SHP77 (cell line): Measurements from ENCODE around the gene IL17REL.
A peak's percentile ranks its signal among the peaks of the same experiment; 100 is the strongest.
"Not testable (repeated sequence)": the region's sequence is repeated elsewhere in the genome, so short reads cannot be mapped to it uniquely, and the experiment has no call there.

Source experiments
- DNase-seq, 2 experiments: peaks; one replicate each; lab custom pipeline; 2025; lab: John Stamatoyannopoulos, UW

IL17REL gene

GRCh38 chr22:50002791-50003190, 9.8 kb downstream of the IL17REL start:
- DNase-seq = no peak

DNA sequence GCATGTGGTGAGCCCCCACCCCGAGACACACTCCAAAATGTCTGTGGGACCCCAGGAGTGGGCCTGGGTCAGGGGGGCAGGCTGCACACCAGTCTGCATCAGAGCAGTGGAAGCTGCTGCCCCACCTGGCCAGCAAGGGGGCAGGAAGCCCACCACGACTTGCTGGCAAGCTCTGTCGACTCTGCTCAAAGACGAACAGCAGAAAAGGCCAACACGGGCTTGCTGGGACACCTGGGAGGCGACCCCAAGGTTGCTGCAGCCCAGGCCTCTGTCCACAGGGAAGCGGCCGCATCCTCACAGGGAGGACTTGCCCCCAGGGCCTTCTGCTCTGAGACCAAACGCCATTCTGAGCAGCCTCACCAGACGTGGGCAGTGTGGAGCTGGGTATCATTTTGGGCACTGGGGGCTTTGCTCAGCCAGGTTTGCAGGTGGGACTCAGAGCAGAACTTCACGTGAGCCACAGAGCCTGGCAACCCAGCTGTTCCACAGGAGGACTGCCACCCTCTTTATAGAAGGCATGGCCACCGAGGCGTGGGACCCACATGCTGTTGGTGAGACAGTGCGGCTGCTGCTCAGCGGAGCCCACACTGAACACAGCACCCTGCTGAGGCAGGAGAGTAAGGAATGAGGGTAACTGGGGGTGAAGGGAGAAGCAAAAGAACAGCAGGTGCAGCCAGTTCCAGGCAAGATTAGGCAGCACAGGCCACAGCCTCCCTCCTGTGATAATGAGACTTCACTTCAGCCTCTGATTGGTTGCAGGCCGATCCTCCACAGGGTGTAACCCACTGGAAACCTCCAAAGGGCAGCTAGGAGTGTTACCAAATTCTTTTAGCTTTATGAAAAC, 11.0 kb downstream of the IL17REL start:
- DNase-seq = no peak

DNA sequence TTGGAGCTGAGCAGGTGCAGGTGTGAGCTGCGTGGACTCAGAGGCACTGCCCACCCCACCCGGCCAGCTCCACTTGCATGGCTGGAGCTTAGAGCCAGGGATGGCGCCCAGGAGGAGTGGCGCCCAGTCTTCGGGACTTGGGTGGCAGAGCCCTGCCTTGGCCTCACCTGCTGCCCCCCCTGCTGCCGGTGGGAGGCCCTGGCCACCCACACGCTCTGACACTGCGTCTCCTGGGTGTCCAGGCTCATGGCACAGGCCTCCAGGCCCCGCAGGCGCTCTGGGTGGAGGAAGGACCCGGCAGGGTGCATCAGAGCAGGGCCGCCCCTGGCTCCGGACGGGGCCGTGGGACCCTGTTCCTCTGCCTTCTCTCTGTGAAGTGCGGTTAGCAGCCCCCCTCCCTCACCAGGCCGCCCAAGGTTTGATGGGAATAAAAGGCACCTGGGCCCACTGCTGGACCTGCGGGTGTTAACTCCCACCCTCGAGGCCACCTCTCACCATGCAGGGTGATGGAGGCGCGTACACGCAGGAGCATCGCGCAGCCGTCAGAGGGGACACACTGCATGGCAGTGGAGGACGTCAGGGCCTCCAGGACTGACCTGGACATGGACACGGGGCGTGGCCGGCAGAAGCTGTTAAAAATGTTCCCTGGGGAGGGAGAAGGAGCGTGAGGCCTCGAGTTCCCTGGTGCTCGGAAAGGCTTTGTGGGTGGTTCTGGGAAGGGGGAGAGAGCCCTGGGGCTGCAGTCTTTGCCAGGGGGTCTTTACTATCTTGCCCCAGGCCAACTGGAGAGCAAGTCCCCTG, 11.8 kb downstream of the IL17REL start:
- no peak for DNase-seq

DNA sequence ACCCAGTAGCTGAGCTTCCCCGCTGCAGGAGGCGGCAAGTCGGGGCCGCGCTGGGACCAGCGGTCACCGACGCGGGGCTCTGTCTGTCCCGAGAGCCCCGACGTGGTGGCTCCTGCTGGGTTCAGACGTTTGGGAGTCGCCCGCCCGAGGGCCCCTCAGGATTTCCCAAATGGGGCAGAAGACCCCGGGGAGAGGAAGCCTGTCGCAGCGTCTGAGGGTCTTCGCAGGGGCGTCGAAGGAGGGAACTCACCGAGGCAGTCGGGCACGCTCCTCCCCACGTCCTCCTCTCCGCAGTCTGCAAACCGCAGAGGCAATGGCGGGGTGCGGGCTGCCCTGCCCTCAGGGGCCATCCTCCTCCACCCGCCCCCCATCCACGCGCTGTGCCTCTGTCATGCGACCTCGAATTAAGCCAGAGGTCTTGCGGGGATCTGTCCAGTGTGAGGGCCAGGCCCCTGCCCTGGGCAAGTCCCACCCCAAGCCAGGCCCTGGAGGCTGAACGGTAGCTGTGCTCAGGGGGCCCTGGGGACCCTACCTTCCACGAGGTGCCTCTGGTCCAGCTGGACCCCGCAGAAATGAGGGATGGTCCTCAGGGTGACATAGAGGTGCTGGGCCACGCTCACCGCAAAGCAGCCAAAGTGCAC, 12.5 kb downstream of the IL17REL start:
- no peak for DNase-seq

DNA sequence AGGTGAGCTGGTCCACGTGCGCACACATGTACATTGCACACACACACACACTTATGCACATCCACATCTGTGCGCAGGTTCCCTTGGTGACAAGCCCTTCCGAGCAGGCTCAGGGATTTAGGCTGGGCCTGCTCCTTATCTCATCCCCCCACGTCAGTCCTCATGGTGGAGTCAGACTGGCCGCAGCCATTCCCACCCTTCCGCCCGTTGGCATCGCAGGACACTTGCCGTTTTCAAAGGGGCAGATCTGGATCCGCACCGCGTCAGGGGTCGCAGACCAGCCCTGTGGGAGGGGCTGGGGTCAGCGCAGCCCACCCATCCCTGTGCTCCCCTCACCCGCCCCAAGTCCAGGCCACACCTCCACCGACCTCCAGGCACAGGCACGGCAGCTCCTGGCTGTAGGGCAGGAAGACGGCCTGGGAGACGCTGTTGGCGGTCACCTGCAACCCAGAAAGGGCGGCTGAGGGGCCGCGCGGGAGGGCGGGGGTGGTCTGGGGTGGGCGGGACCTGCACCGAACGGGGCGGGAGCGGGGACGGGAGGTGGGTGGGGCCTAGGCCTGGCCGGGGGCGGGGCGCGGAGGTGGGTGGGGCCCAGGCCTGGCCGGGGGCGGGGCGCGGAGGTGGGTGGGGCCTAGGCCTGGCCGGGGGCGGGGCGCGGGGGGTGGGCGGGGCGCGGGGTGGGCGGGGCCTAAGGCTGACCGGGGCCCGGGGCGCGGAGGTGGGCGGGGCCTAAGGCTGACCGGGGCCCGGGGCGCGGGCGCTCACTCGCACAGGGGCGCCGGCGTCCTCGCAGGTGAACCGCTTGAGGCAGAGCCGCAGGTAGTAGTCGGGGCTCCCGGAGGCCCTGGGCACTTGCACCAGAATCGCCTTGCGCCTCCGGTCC, 13.3 kb downstream of the IL17REL start:
- DNase-seq = no peak

DNA sequence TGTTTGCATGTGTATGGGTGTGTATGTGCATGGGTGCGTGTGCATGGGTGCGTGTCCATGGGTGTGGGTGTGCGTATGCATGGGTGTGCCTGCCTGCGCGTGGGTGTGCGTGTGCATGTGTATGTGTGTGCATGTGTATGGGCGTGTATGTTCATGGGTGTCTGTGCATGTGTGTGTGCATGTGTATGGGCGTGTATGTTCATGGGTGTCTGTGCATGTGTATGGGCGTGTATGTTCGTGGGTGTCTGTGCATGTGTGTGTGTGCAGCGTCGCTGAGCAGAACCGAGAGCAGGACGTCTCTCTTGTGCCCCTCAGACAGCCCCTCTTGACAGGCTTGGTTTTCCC, 13.9 kb downstream of the IL17REL start:
- no peak for DNase-seq

DNA sequence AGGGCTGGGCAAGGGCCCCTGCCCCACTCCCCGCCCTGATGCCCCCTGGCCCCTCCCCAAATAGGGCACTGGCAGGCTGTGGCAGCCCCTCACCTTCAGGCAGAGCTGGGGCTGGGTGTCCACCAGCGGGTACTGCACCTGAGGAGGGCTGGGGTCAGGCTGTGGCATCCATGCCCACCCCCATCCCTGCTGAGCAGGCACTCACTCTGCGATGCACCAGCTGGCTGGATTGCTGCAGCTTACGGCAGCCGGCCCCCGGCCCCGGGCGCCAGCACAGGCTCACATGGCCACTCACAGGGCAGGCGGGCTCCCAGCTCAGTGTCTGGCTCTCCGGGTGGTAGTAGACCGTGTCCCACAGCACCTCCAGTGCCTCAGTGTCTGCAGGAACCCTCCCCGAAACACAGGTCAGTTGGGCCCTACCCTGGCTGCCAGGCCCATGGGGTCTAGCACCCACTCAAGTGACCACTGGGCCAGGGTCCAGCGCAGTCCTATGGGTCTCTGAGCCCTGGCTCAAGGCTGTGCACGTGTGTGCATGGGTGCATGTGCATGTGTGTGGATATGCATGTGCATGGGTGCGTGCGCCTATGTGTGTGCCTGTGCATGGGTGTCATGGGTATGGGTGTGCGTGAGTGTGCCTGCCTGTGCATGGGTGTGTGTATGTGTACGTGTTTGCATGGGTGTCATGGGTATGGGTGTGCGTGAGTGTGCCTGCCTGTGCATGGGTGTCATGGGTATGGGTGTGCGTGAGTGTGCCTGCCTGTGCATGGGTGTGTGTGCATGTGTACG, 14.4 kb downstream of the IL17REL start:
- DNase-seq = no peak

DNA sequence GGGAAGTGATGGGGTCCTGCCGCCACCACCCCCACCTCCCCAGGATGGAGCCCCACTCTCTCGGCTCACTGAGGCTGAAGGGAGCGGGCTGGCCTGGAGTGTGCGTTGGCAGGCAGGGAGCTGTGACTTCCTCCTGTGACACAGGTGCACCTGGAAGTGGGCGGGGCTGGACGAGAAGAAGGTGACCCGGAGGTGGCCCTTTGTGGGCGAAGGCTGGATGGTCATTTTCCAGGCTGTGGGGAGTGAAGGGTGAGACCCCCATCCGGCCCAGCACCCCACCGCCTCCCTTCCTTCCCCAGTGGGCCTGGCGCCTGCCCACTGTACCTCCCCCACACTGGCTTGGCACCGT, 15.3 kb downstream of the IL17REL start:
- no peak for DNase-seq

DNA sequence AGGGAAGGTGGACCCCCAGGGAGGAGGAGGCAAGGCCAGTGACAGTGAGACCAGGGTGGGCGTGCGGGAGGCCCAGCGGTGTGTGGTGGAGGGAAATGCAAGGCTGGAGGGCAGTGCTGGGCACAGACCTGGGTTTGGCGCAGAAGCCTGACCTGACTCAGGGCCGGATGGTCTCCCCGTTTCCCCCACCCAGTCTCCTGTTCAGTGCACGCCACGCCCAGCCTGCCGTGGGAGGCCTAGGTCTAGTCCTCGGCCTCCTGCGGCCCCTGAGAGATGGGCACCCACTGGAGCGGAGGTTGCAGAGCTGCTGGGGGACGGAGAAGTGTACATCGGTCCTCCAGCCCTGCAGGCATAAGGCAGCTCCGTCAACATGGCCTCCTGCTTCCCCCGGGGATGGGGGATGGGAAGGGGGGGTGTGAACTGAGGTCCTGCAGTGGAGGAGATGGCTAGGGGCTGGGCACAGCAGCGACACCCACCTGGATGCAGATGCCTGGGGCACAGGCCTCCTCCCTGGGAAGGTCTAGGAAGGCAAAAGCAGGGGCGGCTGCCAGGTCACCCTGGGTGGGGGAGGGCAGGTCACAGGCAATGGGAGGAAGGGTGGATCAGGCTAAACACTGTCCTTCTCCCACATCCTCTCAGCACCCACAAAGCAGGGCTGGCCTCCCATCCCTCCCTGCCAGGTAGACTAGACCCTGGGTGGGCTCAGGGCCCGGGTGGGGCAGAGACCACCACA, 15.9 kb downstream of the IL17REL start:
- no peak for DNase-seq

GRCh38 chr22:49996119-49996517, 16.4 kb downstream of the IL17REL start:
- DNase-seq = no peak

DNA sequence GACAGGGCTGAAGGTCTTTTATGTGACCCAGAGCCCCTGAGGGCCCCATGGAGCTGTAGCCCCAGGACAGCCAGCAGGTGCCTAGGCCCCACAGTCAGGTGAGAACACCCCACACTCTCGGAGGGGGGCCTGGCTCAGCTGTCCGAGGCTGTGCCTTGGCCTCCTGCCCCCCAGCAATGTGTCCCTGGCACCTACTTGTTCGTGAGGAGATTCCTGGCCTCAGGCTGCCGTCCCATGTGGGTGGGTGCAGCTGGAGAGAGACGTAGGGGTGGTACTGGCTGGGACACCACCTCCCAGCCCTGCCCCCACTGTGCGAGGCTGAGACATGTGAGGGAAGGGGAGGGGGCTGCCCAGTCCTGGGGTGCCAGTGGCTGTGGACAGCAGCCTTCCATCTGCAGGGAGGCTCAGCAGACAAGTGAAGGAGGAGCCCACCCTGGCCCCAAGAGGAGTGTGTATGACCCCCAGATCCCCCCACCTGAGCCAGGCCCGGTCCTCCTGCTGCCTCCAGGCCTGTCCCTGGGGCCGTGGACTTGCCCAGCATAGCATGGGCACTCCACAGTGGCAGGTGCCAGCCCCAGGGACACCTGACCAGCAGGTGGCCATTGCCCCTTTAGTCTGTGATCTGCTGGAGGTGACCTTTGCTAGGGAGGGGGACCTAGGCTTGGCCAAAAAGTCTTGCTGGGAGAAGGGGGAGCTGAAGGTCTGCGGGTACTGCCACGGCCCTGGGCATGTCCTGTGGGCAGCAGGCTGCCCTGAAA, 17.0 kb downstream of the IL17REL start:
- DNase-seq = no peak

DNA sequence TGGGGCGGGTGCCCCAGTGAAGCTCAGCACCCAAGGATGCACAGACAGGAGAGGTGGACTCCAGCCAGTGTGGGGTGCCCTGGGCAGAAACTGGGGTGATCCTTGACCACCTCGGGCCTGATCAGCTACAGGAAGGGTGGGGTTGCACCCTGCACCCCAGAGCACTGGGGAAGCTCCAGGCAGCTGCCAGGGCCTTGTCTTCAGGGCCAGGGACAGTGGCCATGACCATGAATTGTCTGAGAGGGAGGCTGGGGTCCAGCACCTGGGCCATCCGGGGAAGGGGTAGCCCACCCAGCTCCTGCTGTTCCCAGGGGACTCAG, 17.6 kb downstream of the IL17REL start:
- DNase-seq = no peak

DNA sequence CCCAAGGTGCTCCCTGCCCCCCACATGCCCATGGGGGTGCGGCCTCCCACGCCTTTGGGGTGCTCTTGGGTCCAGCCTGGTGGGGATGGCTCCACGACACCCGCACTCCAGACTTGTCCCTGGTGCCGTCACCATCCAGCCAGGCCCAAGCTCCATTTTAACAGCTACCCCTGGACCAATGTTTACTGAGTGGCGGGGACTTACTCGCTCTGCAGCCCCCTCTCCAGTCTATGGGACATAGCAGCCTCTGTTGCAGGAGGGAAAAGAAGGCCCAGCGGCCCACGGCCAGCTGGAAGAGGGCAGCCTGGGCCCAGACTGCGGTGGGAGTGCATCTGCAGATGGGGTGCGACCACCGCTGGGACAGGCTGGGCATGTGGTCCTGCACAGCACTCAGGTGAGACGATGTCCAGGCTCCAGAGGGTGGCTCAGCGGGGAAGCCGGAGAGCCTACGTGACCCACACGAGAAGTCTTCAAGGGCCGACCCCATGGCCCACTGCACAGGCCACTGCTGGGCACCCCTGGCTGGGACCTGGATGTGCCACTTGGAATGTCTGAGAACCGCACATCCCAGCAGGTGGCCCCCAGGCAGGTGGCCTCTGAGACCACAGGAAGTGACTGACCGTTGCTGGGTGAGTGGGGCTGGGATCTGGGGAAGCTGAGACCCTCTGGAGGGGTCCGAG, 18.1 kb downstream of the IL17REL start:
- DNase-seq = no peak

DNA sequence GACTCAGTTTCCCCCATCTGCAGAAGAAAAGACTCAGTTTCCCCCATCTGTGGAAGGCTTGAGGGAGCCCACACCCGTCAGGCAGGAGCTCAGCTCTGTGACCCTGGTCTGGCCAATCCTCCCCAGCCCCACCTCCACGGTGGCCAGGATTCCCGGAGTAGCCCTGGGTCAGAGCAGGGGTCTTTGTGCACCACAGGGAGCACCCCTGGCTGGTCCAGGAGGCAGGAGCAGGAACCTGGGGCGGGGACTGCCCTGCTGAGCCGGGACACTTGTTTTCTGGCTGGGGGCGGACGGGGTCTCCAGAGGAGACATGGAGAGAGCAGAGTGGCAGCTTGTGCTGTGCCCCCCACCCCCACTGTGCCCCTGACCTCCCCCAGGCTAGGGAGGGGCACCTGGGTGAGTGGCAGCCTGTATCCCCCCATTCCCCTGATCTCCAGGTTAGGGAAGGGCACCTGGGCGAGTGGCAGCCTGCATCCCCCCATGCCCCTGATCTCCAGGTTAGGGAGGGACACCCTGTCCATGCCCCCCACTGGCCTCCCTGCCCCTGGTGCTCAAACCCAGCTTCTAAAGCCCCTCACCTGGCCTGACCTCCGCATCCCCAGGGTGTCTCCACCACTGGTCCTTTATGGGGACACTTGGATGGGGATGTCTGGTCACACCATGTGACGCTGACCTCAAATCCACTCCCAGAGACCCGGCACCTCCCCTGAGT, 18.8 kb downstream of the IL17REL start:
- DNase-seq = no peak

GRCh38 chr22:49992921-49993648, 19.5 kb downstream of the IL17REL start:
- peak; percentile 70 to 81 for DNase-seq

DNA sequence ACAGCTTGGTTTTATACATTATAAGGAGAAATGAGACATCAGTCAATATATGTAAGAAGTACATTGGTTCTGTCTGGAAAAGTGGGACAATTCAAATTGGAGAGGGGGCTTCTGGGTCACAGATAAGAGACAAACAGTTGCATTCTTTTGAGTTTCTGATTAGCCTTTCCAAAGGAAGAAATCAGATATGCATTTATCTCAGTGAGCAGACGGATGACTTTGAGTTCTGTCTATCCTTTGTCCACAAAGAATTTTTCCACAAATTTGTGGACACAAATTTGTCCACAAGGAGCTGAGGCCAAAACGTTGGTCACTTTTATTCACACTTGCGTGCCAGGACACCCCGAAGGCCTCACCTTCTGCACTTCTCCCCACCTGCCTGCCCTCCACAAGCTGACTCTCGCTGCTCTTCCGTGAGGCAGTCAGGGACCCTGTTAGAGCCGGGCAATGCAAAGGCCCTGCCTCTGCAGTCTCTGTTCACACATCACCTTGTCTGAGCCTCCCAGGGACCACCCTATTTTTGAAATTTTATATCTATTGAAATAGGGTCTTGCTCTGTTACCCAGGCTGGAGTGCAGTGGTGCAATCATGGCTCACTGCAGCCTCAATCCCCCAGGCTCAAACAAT, 20.5 kb downstream of the IL17REL start:
- no peak for DNase-seq

- DNase-seq = no peak
These were observed 21.4 kb downstream of the IL17REL start for GRCh38 chr22:49991167-49991566.

DNA sequence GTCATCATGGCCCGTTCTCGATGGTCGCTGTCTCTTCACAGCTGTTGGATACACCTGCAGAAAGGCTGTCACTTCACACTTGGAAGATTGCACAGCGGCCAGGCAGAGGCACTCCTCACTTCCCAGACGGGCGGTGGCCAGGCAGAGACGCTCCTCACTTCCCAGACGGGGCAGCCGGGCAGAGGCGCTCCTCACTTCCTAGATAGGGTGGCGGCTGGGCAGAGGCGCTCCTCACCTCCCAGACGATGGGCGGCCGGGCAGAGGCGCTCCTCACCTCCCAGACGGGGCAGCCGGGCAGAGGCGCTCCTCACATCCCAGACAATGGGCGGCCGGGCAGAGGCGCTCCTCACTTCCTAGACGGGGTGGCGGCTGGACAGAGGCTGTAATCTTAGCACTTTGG, 22.7 kb downstream of the IL17REL start:
- not testable (repeated sequence) for DNase-seq
